CD4-positive, alpha-beta T cell (primary cell): ENCODE measurements around the gene RNU2-63P. TPM values are rescaled to one million over a fixed set of nuclear protein-coding genes. Genes with fewer than 3 reads are reported as not detected.

Source experiments
- ATAC-seq: fragments of 200-7000 bp; cut with Tn5 transposase; one replicate; pipeline ENCODE4 v1.10.0; 2022; ENCODE audit warnings: mild to moderate bottlenecking; ENCODE audit not compliant: poor library complexity
- CTCF ChIA-PET: fragments of 350-600 bp; sonication (Branson Sonifier 250); formaldehyde crosslinking; loops from one replicate; lab custom pipeline; 2021; ENCODE audit warnings: antibody characterized with exemption, inconsistent platforms; lab: Charles Lee
- POLR2A ChIA-PET: fragments of 350-600 bp; sonication (Branson Sonifier 250); formaldehyde crosslinking; loops from one replicate; lab custom pipeline; 2021; ENCODE audit warnings: antibody characterized with exemption, inconsistent platforms; lab: Charles Lee
- DNase-seq, 14 experiments: peaks; one replicate each; pipeline ENCODE4 v3.0.0-alpha.2; 2013 to 2020; ENCODE audit warnings: mixed read lengths in 2 of 14
- H3K27ac ChIP-seq, 2 donors: one replicate each; pipeline versions ENCODE4 v1.5.1 to v1.7.0; 2013; ENCODE audit warnings: low read length in 2 of 2, low read depth in 1 of 2, mild to moderate bottlenecking in 1 of 2
- H3K27me3 ChIP-seq, 2 experiments: 1 replicate in 1 of 2; 2 replicates in 1 of 2; pipeline versions ENCODE4 v1.6.1 to v1.7.0; 2013; ENCODE audit warnings: low read length in 2 of 2, control low read depth in 1 of 2, mild to moderate bottlenecking in 1 of 2, moderate library complexity in 1 of 2; ENCODE audit not compliant: insufficient read depth in 2 of 2, control insufficient read depth in 1 of 2
- H3K36me3 ChIP-seq: one replicate; pipeline ENCODE4 v1.6.1; 2013; ENCODE audit warnings: low read length, control low read depth; ENCODE audit not compliant: insufficient read depth
- H3K4me1 ChIP-seq: one replicate; pipeline ENCODE4 v1.6.1; 2013; ENCODE audit warnings: low read length, control low read depth; ENCODE audit not compliant: insufficient read depth
- H3K4me3 ChIP-seq: one replicate; pipeline ENCODE4 v1.5.1; 2013; ENCODE audit warnings: mild to moderate bottlenecking, low read length, moderate library complexity
- H3K9me3 ChIP-seq, 2 experiments: 1 replicate in 1 of 2; 2 replicates in 1 of 2; pipeline versions ENCODE4 v1.6.1 to v1.7.0; 2013; ENCODE audit warnings: low read length in 2 of 2, mild to moderate bottlenecking in 2 of 2, control low read depth in 1 of 2, moderate library complexity in 1 of 2; ENCODE audit not compliant: control insufficient read depth in 1 of 2, insufficient read depth in 1 of 2
- H3K27ac Mint-ChIP-seq: one replicate; pipeline ENCODE4 v1.8.0; 2020; ENCODE audit warnings: mixed read lengths
- H3K27me3 Mint-ChIP-seq: one replicate; pipeline ENCODE4 v1.8.0; 2021; ENCODE audit warnings: mixed read lengths
- H3K36me3 Mint-ChIP-seq: one replicate; pipeline ENCODE4 v1.8.0; 2021; ENCODE audit warnings: low read depth, mixed read lengths
- H3K4me1 Mint-ChIP-seq: one replicate; pipeline ENCODE4 v1.8.0; 2021; ENCODE audit warnings: low read depth, mixed read lengths
- H3K4me3 Mint-ChIP-seq: one replicate; pipeline ENCODE4 v1.8.0; 2020; ENCODE audit warnings: mild to moderate bottlenecking, mixed read lengths
- H3K9me3 Mint-ChIP-seq: one replicate; pipeline ENCODE4 v1.8.0; 2020; ENCODE audit warnings: mixed read lengths
- CTCF ChIP-seq: fragments of 200-600 bp; IDR thresholded peaks from one replicate; pipeline ENCODE4 v1.8.0; 2022; ENCODE audit warnings: antibody characterized with exemption, mild to moderate bottlenecking
- intact Hi-C, 2 experiments: fragments of 100-400 bp; cut with DNase I in 1 of 2; cut with micrococcal nuclease in 1 of 2; formaldehyde crosslinking; loops; one replicate each; pipeline versions ENCODE4 v1.15.1 to v1.9.0; 2023 to 2025; cut with DNase I, micrococcal nuclease
- total RNA-seq, 174 experiments: library from RNA in 2 of 174; stranded (reverse) in 2 of 174; gene quantifications; one replicate each; pipeline ENCODE4 v1.2.3 and lab custom pipeline; 2021 to 2026

RNU2-63P gene
- total RNA-seq, 2 experiments from 2014 or later, result 2.6 to 3.1 TPM

GRCh38 chr2:88036182-88036581, 19.8 kb upstream of the RNU2-63P start:
- POLR2A ChIA-PET, result no interaction called here
- Mint-ChIP-seq H3K9me3 (no peaks in the 10 kb centered on the region), H3K4me1 (peaks cover 40% of the 10 kb centered on the region), H3K4me3 (no peak overlapping the region), H3K27ac (no peak overlapping the region), H3K36me3 (peaks cover 48% of the 10 kb centered on the region), H3K27me3 (no peaks in the 10 kb centered on the region)
- Histone ChIP-seq H3K36me3 (peaks cover 32% of the 10 kb centered on the region), H3K27ac (no peak overlapping the region), H3K4me3 (no peak overlapping the region), H3K9me3 (no peaks in the 10 kb centered on the region), H3K27me3 (no peaks in the 10 kb centered on the region), H3K4me1 (no peaks in the 10 kb centered on the region)
- CTCF ChIA-PET, result interaction anchor here (1.3 kb wide), 1 partner anchor 25 kb away, joined by 3 read pairs; no protein-coding TSS in a partner anchor
- ATAC-seq (no peak), DNase-seq (no peak)
- intact Hi-C loops, result no loop called here
- TF ChIP-seq CTCF, result no peak

- no peaks in the 10 kb centered on the region for H3K9me3 Mint-ChIP-seq
- Histone ChIP-seq H3K27me3 (no peaks in the 10 kb centered on the region), H3K4me3 (no peak overlapping the region), H3K9me3 (no peaks in the 10 kb centered on the region), H3K27ac (no peak overlapping the region), H3K4me1 (no peaks in the 10 kb centered on the region), H3K36me3 (peaks cover 51% of the 10 kb centered on the region)
- ChIA-PET POLR2A (no interaction called here), CTCF (no interaction called here)
- no peak overlapping the region for H3K4me3 Mint-ChIP-seq
- H3K36me3 Mint-ChIP-seq, result peaks cover 81% of the 10 kb centered on the region
- no peaks in the 10 kb centered on the region for H3K27me3 Mint-ChIP-seq
- TF ChIP-seq CTCF, result no peak
- H3K27ac Mint-ChIP-seq, result no peak overlapping the region
- DNase-seq (no peak), ATAC-seq (no peak)
- intact Hi-C loops, result no loop called here
- H3K4me1 Mint-ChIP-seq, result peaks cover 24% of the 10 kb centered on the region
Measured at GRCh38 chr2:88032070-88032702, 15.8 kb upstream of the RNU2-63P start.

- Histone ChIP-seq H3K36me3 (peaks cover 43% of the 10 kb centered on the region), H3K9me3 (no peaks in the 10 kb centered on the region), H3K4me1 (no peaks in the 10 kb centered on the region), H3K27ac (no peak overlapping the region), H3K27me3 (no peaks in the 10 kb centered on the region), H3K4me3 (no peak overlapping the region)
- H3K27me3 Mint-ChIP-seq, result no peaks in the 10 kb centered on the region
- peaks cover 11% of the 10 kb centered on the region for H3K4me1 Mint-ChIP-seq
- DNase-seq, result no peak
- intact Hi-C loops, result no loop called here
- TF ChIP-seq CTCF, result no peak
- no peak overlapping the region for H3K4me3 Mint-ChIP-seq
- no peak for ATAC-seq
- H3K36me3 Mint-ChIP-seq, result peaks cover 62% of the 10 kb centered on the region
- no peak overlapping the region for H3K27ac Mint-ChIP-seq
- CTCF ChIA-PET, result no interaction called here
- POLR2A ChIA-PET, result no interaction called here
- H3K9me3 Mint-ChIP-seq, result no peaks in the 10 kb centered on the region
Measured at GRCh38 chr2:88028931-88029330, 12.6 kb upstream of the RNU2-63P start.
